NCI-H345 treated with DMSO at 0.1 percent for 48 hours (cell line): ENCODE data around the gene GALNT4.
A peak's percentile ranks its signal among the peaks of the same experiment; 100 is the strongest.

Source experiments
- DNase-seq: peaks from one replicate; lab custom pipeline; 2025; ENCODE audit not compliant: unreplicated experiment; lab: John Stamatoyannopoulos, UW

The GALNT4 gene

GRCh38 chr12:89537389-89537788 is 12.8 kb upstream of the GALNT4 start:
- no peak for DNase-seq

GRCh38 chr12:89529738-89530137 is 5.1 kb upstream of the GALNT4 start:
- peak; percentile 44 for DNase-seq

- no peak for DNase-seq
These were observed 3.8 kb upstream of the GALNT4 start for GRCh38 chr12:89528434-89528833.

- peak; percentile 86 for DNase-seq
These were observed 1.5 kb upstream of the GALNT4 start, which contains the start of gene POC1B for GRCh38 chr12:89525824-89526770. POC1B (minus strand) TSS chr12:89526047; CDS start chr12:89525895, 152 bp downstream.

- peak; percentile 12 for DNase-seq
These were observed 768 bp upstream of the GALNT4 start for GRCh38 chr12:89525305-89525823.

- DNase-seq, result no peak
These were observed 604 bp downstream of the GALNT4 start for GRCh38 chr12:89523843-89524540.

- DNase-seq, result no peak
These were observed 1.2 kb downstream of the GALNT4 start for GRCh38 chr12:89523393-89523792.

GRCh38 chr12:89521364-89522223 is 3.0 kb downstream of the GALNT4 start:
- DNase-seq, result no peak

GRCh38 chr12:89517720-89518119 is 6.9 kb downstream of the GALNT4 start:
- peak; percentile 1 for DNase-seq

- DNase-seq, result no peak
These were observed 8.0 kb downstream of the GALNT4 start for GRCh38 chr12:89516633-89517032.

GRCh38 chr12:89514751-89515150 is 9.8 kb downstream of the GALNT4 start:
- no peak for DNase-seq

- no peak for DNase-seq
These were observed 11.1 kb downstream of the GALNT4 start for GRCh38 chr12:89513544-89513943.

- no peak for DNase-seq
These were observed 17.4 kb downstream of the GALNT4 start for GRCh38 chr12:89507015-89507824.

- DNase-seq, result no peak
These were observed 18.5 kb downstream of the GALNT4 start for GRCh38 chr12:89506050-89506449.

- no peak for DNase-seq
These were observed 19.8 kb downstream of the GALNT4 start for GRCh38 chr12:89504560-89505346.

GRCh38 chr12:89501793-89502192 is 22.8 kb downstream of the GALNT4 start:
- DNase-seq, result no peak

- no peak for DNase-seq
These were observed 24.7 kb downstream of the GALNT4 start for GRCh38 chr12:89499857-89500256.

- no peak for DNase-seq
These were observed 27.1 kb downstream of the GALNT4 start for GRCh38 chr12:89497467-89497866.

- DNase-seq, result no peak
These were observed 27.6 kb downstream of the GALNT4 start for GRCh38 chr12:89497005-89497404.
